CD4-positive, alpha-beta T cell treated with Interleukin-15 for 1 hour (primary cell): ENCODE results near the gene ARL3.
"Not testable (repeated sequence)": the region's sequence is repeated elsewhere in the genome, so short reads cannot be mapped to it uniquely, and the experiment has no call there.

ENCODE experiments used
- DNase-seq: peaks from one replicate; pipeline ENCODE4 v3.0.0-alpha.2; 2020

Gene ARL3

DNA sequence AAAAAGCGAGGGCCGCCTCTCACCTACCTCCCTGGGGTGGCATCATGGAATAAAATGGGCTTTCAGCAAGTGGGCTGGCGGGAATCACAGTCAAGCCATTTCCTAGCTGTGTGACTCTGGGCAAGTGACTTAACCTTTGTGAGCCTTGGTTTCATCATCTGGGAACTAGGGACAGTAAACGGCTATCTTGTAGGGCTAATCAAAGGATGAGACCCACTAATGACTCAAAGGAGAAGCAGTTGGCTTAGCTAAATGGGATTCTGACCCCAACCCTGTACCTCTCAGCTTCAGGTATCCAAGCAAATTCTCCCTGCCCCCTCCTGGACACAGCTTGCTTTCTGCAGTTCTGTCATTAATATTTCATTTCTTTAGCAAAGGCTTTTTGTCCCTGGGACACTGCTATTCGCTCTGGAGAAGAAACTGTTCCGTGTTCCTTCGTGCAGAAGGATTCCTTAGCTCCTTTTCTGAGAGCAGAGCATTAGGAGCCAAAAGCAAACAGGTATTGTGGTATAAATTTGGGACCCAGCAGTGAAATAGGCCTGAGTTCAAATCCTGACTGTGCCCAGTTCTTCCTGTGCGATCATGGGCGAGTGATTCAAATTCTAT is 44.0 kb downstream of the ARL3 start:
- no peak for DNase-seq

DNA sequence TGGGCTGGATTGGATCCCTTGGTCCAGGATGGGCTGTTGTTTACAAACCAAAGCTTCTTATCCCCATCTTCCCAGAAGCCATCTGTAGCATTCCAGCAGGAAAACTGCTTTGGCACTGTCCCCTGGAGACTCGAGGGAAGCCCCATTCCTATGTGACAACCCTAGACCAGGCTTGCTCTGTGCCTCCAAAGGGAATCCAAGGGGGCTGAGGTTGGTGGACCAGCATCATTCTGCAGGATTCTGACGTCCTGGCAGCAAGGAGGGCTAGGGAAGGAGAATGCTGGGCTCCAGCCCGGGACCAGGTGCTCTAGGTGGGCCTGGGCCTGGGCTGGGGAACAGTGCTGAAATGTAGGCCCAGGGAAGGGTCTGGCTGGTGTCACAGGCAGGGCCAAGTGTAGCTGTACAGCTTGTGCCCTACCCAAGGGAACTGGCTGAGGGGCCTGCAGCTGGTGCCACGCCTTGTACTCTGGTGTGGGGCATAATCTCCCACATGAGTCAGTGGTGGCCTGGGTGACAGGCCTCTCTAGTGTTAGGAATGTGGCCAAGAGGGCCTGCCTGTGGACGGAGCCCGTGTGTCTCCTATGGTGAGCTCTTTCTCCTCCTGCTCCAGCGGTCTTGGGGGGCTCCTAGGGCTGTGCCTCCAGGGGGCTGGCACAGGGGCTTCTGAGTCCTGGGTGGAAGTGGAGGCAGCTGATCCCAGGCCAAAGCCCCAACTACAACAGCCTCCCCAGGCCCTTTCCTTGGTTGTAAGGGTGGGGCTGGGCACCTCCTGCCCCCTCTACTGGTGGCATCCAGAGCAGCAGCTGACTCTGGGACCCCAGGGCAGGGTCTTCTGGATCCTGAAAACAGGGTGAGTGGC is 44.8 kb downstream of the ARL3 start:
- no peak for DNase-seq

DNA sequence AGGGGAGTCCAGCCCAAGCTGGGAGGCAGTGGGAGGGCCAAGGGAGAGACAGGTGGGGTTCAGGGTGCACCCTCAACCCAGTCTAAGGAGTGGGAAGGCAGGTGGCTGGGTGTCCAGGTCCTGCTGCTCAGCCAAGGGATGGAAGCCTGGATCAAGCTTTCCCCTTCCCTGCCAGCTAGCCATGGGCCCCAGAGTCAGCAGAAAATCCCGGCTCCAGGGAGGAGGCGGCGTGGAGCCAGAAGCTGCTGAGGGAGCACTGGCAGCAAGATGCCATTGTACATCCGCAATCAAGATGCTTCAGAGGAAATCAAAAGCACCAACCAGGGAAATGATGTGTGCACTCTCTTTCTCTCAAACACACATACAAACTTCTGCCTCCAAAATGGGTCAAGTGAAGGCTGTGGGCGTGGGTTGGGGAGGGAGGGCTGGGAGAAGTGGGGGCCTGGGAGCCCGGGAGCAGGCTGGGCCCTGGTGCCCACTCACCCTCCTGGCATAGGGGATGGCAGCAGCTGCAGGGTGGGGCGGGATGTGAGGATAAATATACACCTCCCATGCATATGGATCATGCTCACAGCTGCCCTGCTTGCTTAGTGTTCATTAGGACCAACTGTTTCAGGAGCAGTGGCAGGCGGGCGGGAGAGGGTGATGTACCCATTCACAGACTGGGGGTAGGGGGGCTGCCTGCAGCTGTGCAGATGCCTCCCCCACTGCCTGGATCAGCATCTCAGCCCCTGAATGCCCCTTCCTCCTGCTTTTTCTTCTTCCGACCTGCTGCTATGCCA is 45.7 kb downstream of the ARL3 start:
- DNase-seq: no peak

DNA sequence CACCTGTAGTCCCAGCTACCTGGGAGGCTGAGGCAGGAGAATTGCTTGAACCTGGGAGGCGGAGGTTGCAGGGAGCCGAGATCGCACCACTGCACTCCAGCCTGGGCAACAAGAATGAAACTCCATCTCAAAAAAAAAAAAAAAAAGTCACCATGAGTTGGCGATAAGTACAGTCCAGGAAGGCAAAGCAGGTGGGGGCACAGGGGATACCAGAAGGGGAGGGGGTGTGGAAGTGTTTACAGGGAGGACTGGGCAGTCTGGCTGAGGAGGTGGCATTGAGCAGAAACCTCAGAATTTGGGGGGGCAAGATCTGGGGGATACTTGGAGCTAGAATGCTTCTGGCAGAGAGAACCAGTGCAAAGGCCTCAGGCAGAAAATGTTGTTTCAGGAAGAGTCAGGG is 46.8 kb downstream of the ARL3 start:
- not testable (repeated sequence) for DNase-seq

DNA sequence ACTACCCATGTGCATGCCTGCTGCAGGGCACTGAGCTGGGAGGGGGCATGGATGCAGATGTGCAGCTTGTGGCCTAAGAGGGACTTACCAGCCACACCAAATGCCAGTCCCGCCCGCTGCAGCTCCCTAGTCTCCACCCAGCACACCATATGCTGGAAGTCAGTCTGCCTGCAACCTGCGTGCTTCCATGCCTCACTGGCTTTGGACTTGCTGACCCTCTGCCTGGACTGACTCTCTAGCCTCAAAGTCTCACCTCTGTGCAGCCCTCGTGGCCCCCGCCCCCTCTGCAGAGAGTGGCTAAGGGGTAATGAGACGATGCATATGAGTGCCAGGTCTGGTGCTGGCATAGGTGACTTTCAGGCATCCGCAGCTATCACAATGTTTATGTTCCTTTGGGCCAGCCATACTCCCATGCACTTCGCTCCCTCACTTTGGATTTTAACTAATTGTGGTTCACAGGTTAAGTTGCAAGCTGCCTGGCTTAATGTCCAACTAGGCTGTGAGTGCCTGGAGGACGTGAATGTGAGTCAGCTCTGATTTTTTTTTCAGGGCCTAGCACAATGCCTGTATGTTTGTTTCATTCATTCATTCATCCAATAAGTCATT is 48.2 kb downstream of the ARL3 start:
- DNase-seq: no peak

DNA sequence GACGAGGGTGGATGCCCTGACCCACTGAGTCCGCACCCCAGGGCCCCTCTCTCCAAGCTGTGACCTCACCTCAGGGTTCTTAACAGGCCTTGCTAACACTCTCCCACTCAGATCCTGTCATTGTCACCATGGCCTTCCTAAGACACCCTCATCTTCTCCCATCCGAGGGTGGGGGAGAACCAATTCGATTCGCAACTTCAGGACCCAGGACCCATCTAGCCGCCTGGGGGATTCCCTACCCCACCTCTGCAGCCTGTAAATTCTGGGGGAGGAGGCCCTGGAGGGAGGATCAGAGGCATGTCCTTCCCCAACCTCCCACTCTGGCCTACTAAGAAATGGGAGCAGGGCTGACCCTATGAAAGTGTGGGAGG is 52.6 kb downstream of the ARL3 start:
- DNase-seq: no peak

DNA sequence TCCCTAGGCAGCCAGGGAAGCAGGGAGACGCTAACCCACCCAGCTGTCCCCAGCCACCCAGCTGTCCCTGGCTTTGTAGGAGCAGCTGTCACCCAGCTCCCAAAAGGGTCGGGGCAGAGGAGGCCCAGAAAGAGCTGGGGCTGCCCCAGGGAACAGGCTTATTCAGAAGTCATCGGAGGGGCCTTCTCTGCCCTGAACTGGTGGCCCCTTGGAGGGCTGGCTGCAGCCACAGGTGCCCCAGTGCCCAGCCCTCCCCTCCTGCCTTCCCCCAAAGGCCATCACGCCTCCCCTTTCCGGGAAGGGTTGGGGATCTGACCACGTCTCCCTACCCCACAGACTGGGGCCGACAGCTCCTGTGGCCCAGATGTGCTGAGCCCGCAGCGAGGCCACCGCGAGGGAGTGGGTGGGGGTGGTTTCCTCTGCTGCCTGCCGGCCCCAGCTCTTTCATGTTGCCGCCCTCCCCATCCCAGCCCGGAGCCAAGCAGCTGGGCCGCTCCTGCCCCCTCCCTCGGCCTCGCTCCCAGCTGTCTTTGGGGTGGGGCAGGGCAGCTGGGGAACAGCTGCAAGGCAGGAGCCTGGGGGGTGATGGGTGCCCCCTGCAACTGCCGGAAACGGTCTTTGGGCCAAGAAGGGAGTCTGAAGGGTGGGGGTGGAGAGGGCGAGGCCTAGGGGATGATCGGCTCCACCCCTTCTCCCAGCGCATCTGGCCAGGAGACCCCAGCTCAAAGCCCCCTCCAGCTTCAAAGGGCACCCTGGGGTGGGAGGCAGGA is 53.1 kb downstream of the ARL3 start:
- DNase-seq: peak; percentile 58

DNA sequence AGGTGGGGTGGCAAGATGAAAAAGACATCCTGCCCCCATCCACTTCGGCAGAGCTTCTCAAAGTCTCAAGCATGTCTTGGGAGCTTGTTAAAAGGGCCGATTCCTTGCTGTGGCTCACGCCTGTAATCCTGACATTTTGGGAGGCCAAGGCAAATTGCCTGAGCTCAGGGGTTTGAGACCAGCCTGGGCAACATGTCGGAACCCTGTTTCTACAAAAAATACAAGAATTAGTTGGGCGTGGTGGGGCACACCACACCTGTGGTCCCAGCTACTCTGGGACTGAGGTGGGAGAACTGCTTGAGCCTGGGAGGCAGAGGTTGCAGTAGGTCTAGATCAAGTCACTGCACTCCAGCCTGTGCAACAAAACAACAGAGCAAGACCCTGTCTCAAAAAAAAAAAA is 55.4 kb downstream of the ARL3 start:
- no peak for DNase-seq

DNA sequence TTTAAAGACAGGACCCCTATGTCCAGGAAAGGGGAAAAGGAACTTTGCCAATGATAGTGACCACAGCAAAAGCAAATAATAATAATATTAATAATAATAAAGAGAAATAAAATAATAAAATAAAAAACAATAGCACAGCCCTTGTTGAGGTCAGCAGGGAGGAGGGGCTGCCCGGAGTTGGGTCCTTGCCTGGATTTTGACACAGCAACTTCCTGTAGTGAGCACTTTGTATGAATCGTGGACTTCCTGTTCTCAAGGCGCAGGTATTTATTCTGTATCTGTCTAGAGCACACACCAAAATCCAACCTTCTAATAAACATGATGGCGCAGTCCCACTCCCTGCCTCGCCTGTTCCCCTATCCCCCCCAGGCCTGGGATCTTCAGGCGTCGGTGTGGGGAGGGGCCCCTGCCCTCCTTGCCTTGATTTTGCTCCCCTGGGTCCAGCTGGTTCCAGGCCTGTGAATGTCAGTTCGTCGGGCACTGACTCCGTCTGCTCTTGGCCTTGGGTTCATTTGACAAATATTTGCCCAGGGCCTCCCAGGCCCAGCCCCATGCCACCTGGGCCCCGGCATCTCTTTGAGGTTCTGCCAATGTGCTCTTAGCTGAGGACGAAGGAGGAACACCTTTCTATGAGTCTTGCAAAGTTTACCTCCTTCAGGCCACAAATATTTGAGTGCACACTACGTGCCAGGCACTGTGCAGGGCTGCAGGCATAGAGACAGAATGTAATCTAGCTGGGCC is 56.0 kb downstream of the ARL3 start:
- DNase-seq: no peak

DNA sequence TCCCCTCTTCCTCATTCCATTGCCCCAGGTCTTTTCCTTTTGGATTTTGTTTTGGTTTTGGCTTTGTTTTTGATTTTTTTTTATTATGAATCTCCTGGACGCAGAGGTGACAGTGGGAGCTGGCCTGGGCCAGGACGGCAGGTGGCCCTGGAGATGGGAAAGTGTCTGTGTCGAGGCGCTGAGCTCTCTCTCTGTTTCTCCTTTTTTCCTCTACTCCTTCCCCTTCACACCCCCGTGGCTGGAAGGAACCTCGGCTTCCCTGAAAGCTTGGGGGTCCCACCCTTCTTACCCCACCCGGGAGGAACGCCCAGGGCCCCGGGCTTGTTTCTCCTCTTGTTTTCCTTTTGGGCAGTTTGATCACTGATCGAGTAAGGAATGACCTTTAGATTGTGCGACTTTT is 56.7 kb downstream of the ARL3 start:
- DNase-seq: no peak

DNA sequence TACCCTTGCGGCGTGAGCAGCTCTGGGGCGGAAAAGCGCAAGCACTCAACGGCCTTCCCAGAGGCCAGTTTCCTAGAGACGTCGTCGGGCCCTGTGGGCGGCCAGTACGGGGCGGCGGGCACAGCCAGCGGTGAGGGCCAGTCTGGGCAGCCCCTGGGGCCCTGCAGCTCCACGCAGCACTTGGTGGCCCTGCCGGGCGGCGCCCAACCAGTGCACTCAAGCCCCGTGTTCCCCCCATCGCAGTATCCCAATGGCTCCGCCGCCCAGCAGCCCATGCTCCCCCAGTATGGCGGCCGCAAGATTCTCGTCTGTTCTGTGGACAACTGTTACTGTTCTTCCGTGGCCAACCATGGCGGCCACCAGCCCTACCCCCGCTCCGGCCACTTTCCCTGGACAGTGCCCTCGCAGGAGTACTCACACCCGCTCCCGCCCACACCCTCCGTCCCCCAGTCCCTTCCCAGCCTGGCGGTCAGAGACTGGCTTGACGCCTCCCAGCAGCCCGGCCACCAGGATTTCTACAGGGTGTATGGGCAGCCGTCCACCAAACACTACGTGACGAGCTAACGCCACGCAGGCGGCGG is 57.3 kb downstream of the ARL3 start:
- DNase-seq: no peak

DNA sequence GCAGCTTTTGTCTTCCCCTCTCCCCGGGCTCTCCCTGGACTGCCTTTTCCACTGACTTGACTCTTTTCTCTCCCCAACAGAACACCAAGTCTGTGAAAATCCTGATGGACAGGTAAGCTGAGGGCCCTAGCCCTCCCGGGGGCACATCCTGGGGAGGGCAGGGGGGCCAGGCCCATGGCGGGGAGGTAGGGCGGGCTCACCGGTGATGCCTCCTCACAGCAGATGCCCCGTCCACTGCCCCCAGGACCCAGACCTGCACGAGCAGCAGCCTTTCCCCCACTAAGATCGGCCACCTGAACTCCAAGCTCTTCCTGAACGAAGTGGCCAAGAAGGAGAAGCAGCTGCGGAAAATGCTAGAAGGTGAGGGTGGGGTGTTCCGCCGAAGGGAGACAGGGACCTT is 58.2 kb downstream of the ARL3 start:
- DNase-seq: no peak

DNA sequence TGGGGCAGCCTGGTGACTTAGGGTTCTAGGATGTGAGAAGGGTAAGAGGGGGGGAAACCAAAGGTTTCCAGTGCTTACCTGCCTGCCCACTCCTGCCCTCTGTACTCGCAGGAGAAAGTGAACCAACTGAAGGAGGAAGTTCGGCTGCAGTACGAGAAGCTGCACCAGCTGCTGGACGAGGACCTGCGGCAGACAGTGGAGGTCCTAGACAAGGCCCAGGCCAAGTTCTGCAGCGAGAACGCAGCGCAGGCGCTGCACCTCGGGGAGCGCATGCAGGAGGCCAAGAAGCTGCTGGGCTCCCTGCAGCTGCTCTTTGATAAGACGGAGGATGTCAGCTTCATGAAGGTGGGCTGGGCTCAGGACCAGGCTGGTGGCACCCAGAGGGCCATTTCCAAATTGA is 59.2 kb downstream of the ARL3 start:
- no peak for DNase-seq

DNA sequence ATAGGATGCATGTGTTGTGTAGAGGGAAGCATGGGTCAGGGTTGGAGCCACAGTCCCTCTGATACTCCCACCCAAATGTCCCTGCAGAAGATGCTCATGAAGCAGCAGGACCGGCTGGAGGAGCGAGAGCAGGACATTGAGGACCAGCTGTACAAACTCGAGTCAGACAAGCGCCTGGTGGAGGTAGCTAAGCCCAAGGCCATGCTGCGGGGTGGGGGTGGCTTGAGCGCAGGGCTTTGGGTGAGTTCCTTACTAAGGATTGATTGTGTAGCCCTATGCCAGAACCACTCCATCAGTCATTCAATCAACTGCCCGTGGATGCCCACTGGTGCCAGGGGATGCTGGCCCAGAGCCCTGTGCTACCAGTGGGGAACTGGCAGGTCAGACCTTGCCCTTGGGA is 59.6 kb downstream of the ARL3 start:
- no peak for DNase-seq

DNA sequence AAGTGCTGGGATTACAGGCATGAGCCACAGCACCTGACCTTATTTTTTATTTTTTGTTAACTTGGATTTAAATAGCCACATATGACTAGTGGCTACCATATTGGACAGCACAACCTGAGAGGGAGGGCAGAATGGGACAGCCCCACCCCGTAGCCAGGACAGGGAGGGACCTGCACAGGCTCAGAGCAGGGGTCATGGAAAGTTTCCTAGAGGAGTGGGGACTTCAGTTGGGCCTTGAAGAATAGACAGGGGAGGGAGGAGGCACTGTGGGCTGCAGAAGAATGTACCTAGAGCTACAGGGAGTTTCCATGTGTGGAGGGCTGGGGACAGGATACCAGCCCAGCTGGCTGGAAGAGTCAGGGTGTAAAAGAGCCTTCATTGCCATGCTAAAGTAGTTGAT is 61.1 kb downstream of the ARL3 start:
- no peak for DNase-seq

DNA sequence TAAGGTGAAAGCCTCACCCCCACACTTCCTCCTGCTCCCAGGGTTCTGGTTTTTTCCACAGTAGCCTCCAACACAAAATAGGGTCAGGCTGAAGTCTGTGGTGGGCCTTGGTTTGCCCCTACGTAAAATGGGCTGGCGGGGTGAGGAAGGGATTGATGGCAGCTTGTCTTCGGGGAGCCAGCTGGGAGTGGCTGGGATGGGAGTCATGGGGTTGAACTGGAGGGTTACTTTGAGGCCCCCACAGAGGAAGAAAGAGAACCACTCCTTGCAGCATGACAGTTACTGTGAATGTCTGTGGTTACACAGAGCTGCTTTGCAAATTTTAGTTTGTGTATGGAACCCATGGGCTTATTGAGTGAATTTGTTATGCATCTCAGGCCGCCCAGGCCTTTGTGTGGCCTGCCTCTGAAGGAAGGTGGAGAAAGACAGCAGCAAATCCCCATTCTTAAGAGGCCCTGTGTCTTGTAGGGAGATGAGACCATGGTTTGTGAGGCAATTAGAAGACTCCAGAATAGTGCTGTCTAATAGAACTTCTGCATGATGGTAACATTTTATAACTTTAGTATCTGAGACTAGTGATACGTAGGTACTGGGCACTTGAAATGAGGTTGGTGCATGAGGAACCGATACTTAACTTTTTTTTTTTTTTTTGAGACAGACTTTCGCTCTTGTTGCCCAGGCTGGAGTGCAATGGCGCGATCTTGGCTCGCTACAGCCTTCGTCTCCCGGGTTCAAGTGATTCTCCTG is 61.9 kb downstream of the ARL3 start:
- no peak for DNase-seq

DNA sequence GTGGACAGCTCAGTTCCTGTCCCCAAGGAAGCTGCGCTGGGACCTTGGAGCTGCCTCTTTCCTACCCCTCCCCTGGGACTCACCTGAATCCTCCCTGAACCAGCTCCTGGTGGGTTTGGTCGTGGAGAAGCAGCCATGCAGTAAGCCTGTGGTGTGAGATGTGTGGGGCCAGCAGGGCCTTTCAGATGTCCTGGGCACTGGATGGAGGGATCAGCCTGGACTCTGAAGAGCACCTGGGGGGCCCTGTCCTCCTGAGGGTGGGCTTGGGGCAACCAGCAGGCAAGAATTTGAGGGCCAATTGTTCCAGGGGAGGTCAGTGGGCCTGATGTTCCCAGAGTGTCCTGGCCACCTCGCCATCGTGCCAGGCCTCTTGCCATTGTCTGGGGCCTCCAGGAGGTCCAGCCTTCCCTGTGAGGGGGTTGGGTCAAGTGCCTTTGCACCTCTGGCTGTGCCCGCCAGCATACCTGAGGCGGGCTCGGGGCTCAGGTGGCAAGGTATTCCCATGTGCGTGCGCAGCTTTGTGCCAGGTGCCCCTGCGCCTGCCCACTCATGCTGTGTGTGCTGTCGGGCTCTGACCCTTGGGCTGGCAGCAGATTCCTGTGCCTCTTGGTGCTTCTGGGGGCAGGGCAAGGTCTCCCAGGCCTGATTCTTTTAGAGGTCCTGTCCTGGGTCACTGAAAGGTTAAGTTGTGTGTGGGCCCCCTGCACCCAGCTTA is 62.6 kb downstream of the ARL3 start:
- no peak for DNase-seq

DNA sequence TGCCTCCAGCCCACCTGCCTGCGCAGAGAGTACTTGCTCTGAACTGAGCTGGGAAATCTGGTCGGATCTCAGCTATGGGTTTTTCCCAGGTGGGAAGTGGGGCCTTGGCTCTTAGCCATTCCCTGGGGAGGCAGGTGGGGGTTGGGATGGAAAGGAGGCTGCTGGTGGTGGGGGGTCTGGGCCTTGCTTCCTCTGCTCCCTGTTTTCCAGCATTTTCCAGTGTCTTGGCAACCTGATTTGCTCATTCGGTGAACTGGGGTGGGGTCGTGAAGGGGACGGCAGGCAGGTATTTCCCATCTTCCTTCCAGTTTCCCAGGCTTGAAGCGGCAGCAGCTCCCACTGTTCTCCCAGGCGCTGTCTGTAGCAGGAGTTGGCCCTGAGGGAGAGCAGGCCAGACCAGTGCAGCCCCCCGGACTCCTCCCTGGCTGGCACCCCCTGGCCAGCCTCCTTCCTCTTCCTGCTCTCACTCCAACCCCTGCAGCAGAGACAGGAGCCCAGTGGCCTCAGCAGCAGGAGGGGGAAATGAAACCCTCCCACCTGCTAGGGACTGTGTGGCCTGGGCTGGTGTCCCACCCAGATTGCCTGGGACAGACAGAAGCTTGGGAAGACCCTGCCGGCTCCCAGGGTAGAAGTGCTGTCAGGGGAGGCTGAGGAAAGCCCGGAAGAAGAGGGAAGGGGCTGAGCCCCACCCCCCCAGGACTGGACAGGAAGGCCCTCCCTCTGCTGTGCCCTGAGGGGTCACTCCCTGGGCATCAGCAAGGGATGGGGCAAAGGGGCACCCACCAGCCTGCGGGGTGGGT is 63.3 kb downstream of the ARL3 start:
- DNase-seq: no peak
